HG03432 (cell line): ENCODE data around the gene PSD.

Experiments used
- ATAC-seq: cut with Tn5 transposase; IDR thresholded peaks from one replicate; pipeline ENCODE4 v1.9.1; 2021; ENCODE audit warnings: mild to moderate bottlenecking, moderate library complexity; ENCODE audit not compliant: unreplicated experiment

Gene PSD

GRCh38 chr10:102394079-102394800, 24.3 kb downstream of the PSD start:
- peak; percentile 83 for ATAC-seq

GRCh38 chr10:102393411-102394078, 25.0 kb downstream of the PSD start:
- ATAC-seq: no peak

- no peak for ATAC-seq
Observed at GRCh38 chr10:102392306-102392705, 26.3 kb downstream of the PSD start.

- ATAC-seq: no peak
Observed at GRCh38 chr10:102389894-102390293, 28.7 kb downstream of the PSD start.

- no peak for ATAC-seq
Observed at GRCh38 chr10:102384606-102385429, 33.8 kb downstream of the PSD start.

- ATAC-seq: no peak
Observed at GRCh38 chr10:102384053-102384452, 34.5 kb downstream of the PSD start.

- ATAC-seq: no peak
Observed at GRCh38 chr10:102382871-102383270, 35.7 kb downstream of the PSD start.

GRCh38 chr10:102381983-102382382, 36.6 kb downstream of the PSD start:
- no peak for ATAC-seq

GRCh38 chr10:102379383-102379782, 39.2 kb downstream of the PSD start:
- no peak for ATAC-seq

- no peak for ATAC-seq
Observed at GRCh38 chr10:102376901-102377300, 41.7 kb downstream of the PSD start.

- ATAC-seq: no peak
Observed at GRCh38 chr10:102375867-102376266, 42.7 kb downstream of the PSD start.

GRCh38 chr10:102375250-102375649, 43.3 kb downstream of the PSD start:
- no peak for ATAC-seq

- no peak for ATAC-seq
Observed at GRCh38 chr10:102371295-102371694, 47.3 kb downstream of the PSD start.

GRCh38 chr10:102368077-102368476, 50.5 kb downstream of the PSD start:
- no peak for ATAC-seq

GRCh38 chr10:102367441-102367840, 51.1 kb downstream of the PSD start:
- ATAC-seq: no peak

- no peak for ATAC-seq
Observed at GRCh38 chr10:102358712-102359382, 59.7 kb downstream of the PSD start.

GRCh38 chr10:102354451-102354850, 64.1 kb downstream of the PSD start:
- ATAC-seq: no peak
